GM12891 (cell line): ENCODE data around the gene KIF22.

Source experiments
- POLR2A ChIP-seq: IDR thresholded peaks from 2 replicates; pipeline ENCODE4 v1.6.1; 2011; ENCODE audit warnings: low read depth, low read length, control low read depth
- SPI1 ChIP-seq: IDR thresholded peaks from 2 replicates; pipeline ENCODE4 v1.6.1; 2011; ENCODE audit warnings: low read depth, low read length, control low read depth

DNA sequence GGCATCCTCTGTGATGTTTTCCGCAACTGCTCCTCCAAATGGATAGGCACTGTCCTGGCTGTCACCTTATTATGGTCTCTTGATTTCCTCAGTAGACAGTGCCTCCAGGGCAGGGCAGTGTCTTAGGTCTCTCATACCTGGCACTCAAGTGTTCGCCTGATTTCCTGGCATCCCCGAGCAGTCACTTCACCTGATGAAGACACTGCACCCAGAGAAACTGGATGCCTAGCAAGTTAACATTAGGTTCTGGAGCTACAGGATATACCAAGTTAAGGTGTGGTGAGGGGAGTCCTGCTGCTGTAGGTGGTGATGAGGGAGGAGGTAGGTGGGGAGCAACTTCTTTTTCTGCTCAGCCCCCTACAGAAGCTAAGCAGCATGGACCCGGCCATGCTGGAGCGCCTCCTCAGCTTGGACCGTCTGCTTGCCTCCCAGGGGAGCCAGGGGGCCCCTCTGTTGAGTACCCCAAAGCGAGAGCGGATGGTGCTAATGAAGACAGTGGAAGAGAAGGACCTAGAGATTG, 11.9 kb downstream of the KIF22 start:
- TF ChIP-seq POLR2A (no peak), SPI1 (no peak)
